Caco-2 (cell line): Measurements from ENCODE around the gene C8A. TPM values are rescaled to one million over a fixed set of nuclear protein-coding genes. Genes with fewer than 3 reads are reported as not detected.

Experiments
- BruUV-seq: library from RNA; stranded (reverse); fragments of 400-500 nt; replicated peaks from 2 replicates; lab custom pipeline; 2021; lab: Mats Ljungman, UMichigan
- CTCF ChIA-PET: fragments of 300-600 bp; sonication (Branson Sonifier 250); formaldehyde crosslinking; loops from one replicate; lab custom pipeline; 2022; ENCODE audit warnings: antibody characterized with exemption; lab: Charles Lee
- POLR2A ChIA-PET: fragments of 300-600 bp; sonication (Branson Sonifier 250); formaldehyde crosslinking; loops from one replicate; lab custom pipeline; 2022; ENCODE audit warnings: antibody characterized with exemption; lab: Charles Lee
- DNase-seq, 2 experiments: peaks; one replicate each; pipeline versions ENCODE4 v3.0.0 to v3.0.0-alpha.2; 2020 to 2022
- H3K27me3 ChIP-seq: replicated peaks from 2 replicates; pipeline ENCODE4 v1.6.0; 2011; ENCODE audit warnings: low read length; ENCODE audit not compliant: control insufficient read depth, insufficient read depth
- H3K36me3 ChIP-seq: 2 replicates; pipeline ENCODE4 v1.5.1; 2011; ENCODE audit warnings: low read length; ENCODE audit not compliant: control insufficient read depth, insufficient read depth
- H3K4me1 ChIP-seq: fragments of 250-450 bp; sonication (Bioruptor Pico); 2 replicates; pipeline ENCODE4 v1.5.1; 2020; ENCODE audit warnings: mild to moderate bottlenecking
- H3K4me3 ChIP-seq: 2 replicates; pipeline ENCODE4 v1.5.1; 2011; ENCODE audit warnings: low read depth, mild to moderate bottlenecking, control low read depth, low read length
- H3K9me3 ChIP-seq: fragments of 250-450 bp; sonication (Bioruptor Pico); 2 replicates; pipeline ENCODE4 v1.5.1; 2020; ENCODE audit warnings: mild to moderate bottlenecking, moderate library complexity
- H3K27ac Mint-ChIP-seq: one replicate; pipeline ENCODE4 v1.8.0; 2022; ENCODE audit warnings: mixed read lengths; ENCODE audit not compliant: unreplicated experiment
- H3K27me3 Mint-ChIP-seq: one replicate; pipeline ENCODE4 v1.8.0; 2022; ENCODE audit warnings: mixed read lengths; ENCODE audit not compliant: insufficient read depth, unreplicated experiment
- H3K36me3 Mint-ChIP-seq: one replicate; pipeline ENCODE4 v1.8.0; 2022; ENCODE audit warnings: mild to moderate bottlenecking, mixed read lengths; ENCODE audit not compliant: insufficient read depth, unreplicated experiment
- H3K4me1 Mint-ChIP-seq: one replicate; pipeline ENCODE4 v1.8.0; 2022; ENCODE audit warnings: low read depth, mixed read lengths; ENCODE audit not compliant: unreplicated experiment
- H3K4me3 Mint-ChIP-seq: one replicate; pipeline ENCODE4 v1.8.0; 2022; ENCODE audit warnings: mild to moderate bottlenecking, moderate library complexity, mixed read lengths; ENCODE audit not compliant: unreplicated experiment
- H3K9me3 Mint-ChIP-seq: one replicate; pipeline ENCODE4 v1.8.0; 2022; ENCODE audit warnings: mixed read lengths; ENCODE audit not compliant: unreplicated experiment
- CTCF ChIP-seq, 2 experiments: fragments of 200-600 bp in 1 of 2; IDR thresholded peaks; 1 replicate in 1 of 2; 2 replicates in 1 of 2; pipeline versions ENCODE4 v1.5.1 to v1.8.0; 2011 to 2022; ENCODE audit warnings: antibody characterized with exemption in 1 of 2, control low read depth in 1 of 2, inconsistent platforms in 1 of 2, low read depth in 1 of 2, low read length in 1 of 2, mild to moderate bottlenecking in 1 of 2, moderate library complexity in 1 of 2; ENCODE audit not compliant: insufficient read depth in 1 of 2, severe bottlenecking in 1 of 2, unreplicated experiment in 1 of 2
- intact Hi-C: fragments of 100-400 bp; cut with micrococcal nuclease; formaldehyde crosslinking; loops from one replicate; pipeline ENCODE4 v1.10.0; 2022; ENCODE audit not compliant: unreplicated experiment
- total RNA-seq: library from RNA; stranded (reverse); gene quantifications from 2 replicates; pipeline ENCODE4 v1.2.3, GENCODE V29; 2022

Gene C8A
- total RNA-seq, 1 experiment from 2014 or later: not detected

- BruUV-seq: no TSS peak
- H3K4me3 Mint-ChIP-seq: no peak overlapping the region
- no peak for TF ChIP-seq CTCF (IDR thresholded peaks at IDR 0.05; ENCODE audit: insufficient read depth in 1 of 2, low read depth in 1 of 2, low read length in 1 of 2, severe bottlenecking in 1 of 2, unreplicated experiment in 1 of 2)
- no peak overlapping the region for H3K4me3 ChIP-seq
- H3K9me3 ChIP-seq: no peaks in the 10 kb centered on the region
- no peak overlapping the region for H3K27ac Mint-ChIP-seq
- DNase-seq: no peak
- H3K36me3 Mint-ChIP-seq: no peaks in the 10 kb centered on the region
- ChIA-PET POLR2A (no interaction called here), CTCF (no interaction called here)
- no peaks in the 10 kb centered on the region for H3K9me3 Mint-ChIP-seq
- H3K36me3 ChIP-seq: no peaks in the 10 kb centered on the region
- H3K27me3 Mint-ChIP-seq: no peaks in the 10 kb centered on the region
- H3K4me1 Mint-ChIP-seq: no peaks in the 10 kb centered on the region
- no peaks in the 10 kb centered on the region for H3K4me1 ChIP-seq
- H3K27me3 ChIP-seq: no peaks in the 10 kb centered on the region
- intact Hi-C loops: no loop called here
These were observed 10.0 kb upstream of the C8A start for GRCh38 chr1:56844545-56845136.

GRCh38 chr1:56845343-56845742, 9.3 kb upstream of the C8A start:
- POLR2A ChIA-PET: no interaction called here
- H3K36me3 Mint-ChIP-seq: no peaks in the 10 kb centered on the region
- H3K36me3 ChIP-seq: no peaks in the 10 kb centered on the region
- H3K9me3 Mint-ChIP-seq: no peaks in the 10 kb centered on the region
- H3K4me1 Mint-ChIP-seq: no peaks in the 10 kb centered on the region
- no TSS peak for BruUV-seq
- H3K27me3 ChIP-seq: no peaks in the 10 kb centered on the region
- DNase-seq: no peak
- no peaks in the 10 kb centered on the region for H3K27me3 Mint-ChIP-seq
- TF ChIP-seq CTCF (IDR thresholded peaks at IDR 0.05; ENCODE audit: insufficient read depth in 1 of 2, low read depth in 1 of 2, low read length in 1 of 2, severe bottlenecking in 1 of 2, unreplicated experiment in 1 of 2): no peak
- intact Hi-C loops: no loop called here
- H3K9me3 ChIP-seq: no peaks in the 10 kb centered on the region
- H3K4me1 ChIP-seq: no peaks in the 10 kb centered on the region
- H3K4me3 ChIP-seq: no peak overlapping the region
- no peak overlapping the region for H3K27ac Mint-ChIP-seq
- CTCF ChIA-PET: no interaction called here
- no peak overlapping the region for H3K4me3 Mint-ChIP-seq

- H3K27me3 ChIP-seq: no peaks in the 10 kb centered on the region
- no peaks in the 10 kb centered on the region for H3K9me3 ChIP-seq
- no TSS peak for BruUV-seq
- CTCF ChIA-PET: no interaction called here
- H3K27ac Mint-ChIP-seq: no peak overlapping the region
- no peaks in the 10 kb centered on the region for H3K27me3 Mint-ChIP-seq
- no peaks in the 10 kb centered on the region for H3K36me3 ChIP-seq
- H3K9me3 Mint-ChIP-seq: no peaks in the 10 kb centered on the region
- intact Hi-C loops: no loop called here
- no peak for TF ChIP-seq CTCF (IDR thresholded peaks at IDR 0.05; ENCODE audit: insufficient read depth in 1 of 2, low read depth in 1 of 2, low read length in 1 of 2, severe bottlenecking in 1 of 2, unreplicated experiment in 1 of 2)
- no peak overlapping the region for H3K4me3 ChIP-seq
- H3K4me3 Mint-ChIP-seq: no peak overlapping the region
- no peak for DNase-seq
- POLR2A ChIA-PET: no interaction called here
- no peaks in the 10 kb centered on the region; the same call in 1 of the 2 replicates for H3K4me1 ChIP-seq
- peaks cover 10% of the 10 kb centered on the region for H3K4me1 Mint-ChIP-seq
- no peaks in the 10 kb centered on the region for H3K36me3 Mint-ChIP-seq
These were observed 4.8 kb upstream of the C8A start for GRCh38 chr1:56849750-56850149.
